H1 (cell line): Measurements from ENCODE around the gene RELN. TPM values are rescaled to one million over a fixed set of nuclear protein-coding genes. Genes with fewer than 3 reads are reported as not detected.

Experiments
- CTCF ChIA-PET: fragments of 300-600 bp; sonication (Branson Sonifier 250); formaldehyde crosslinking; loops from one replicate; lab custom pipeline; 2021; ENCODE audit not compliant: partially characterized antibody; lab: Charles Lee
- POLR2A ChIA-PET: fragments of 300-600 bp; sonication (Branson Sonifier 250); formaldehyde crosslinking; loops from one replicate; lab custom pipeline; 2021; ENCODE audit warnings: inconsistent platforms; ENCODE audit not compliant: partially characterized antibody; lab: Charles Lee
- DNase-seq, 2 experiments: peaks; one replicate each; pipeline versions ENCODE4 v3.0.0 to v3.0.0-alpha.2; 2010 to 2022; ENCODE audit warnings: low spot score in 2 of 2, low read depth in 1 of 2, mixed read lengths in 1 of 2
- FAIRE-seq: peaks from 2 replicates; lab custom pipeline; 2011; peaks lifted over from hg19 to GRCh38; lab: Jason Lieb, UNC
- H2AFZ ChIP-seq: 2 replicates; pipeline ENCODE4 v1.8.1; 2012; ENCODE audit warnings: low read length, inconsistent platforms
- H2AK5ac ChIP-seq: 2 replicates; pipeline ENCODE4 v1.6.1; 2013; ENCODE audit warnings: low read depth, low read length
- H2BK120ac ChIP-seq: replicated peaks from 2 replicates; pipeline ENCODE3; 2013; ENCODE audit warnings: low read depth, low read length, inconsistent platforms
- H2BK12ac ChIP-seq: 2 replicates; pipeline ENCODE4 v1.6.1; 2013; ENCODE audit warnings: low read depth, low read length
- H2BK15ac ChIP-seq: 2 replicates; pipeline ENCODE4 v1.6.1; 2013; ENCODE audit warnings: low read length
- H2BK20ac ChIP-seq: 2 replicates; pipeline ENCODE4 v1.6.1; 2013; ENCODE audit warnings: low read length
- H2BK5ac ChIP-seq: 2 replicates; pipeline ENCODE4 v1.6.1; 2013; ENCODE audit warnings: low read depth, low read length
- H3K14ac ChIP-seq: 2 replicates; pipeline ENCODE4 v1.6.1; 2013; ENCODE audit warnings: inconsistent platforms; ENCODE audit not compliant: insufficient read length
- H3K18ac ChIP-seq: 2 replicates; pipeline ENCODE4 v1.6.1; 2013; ENCODE audit warnings: low read length; ENCODE audit errors: extremely low read depth
- H3K23ac ChIP-seq: 2 replicates; pipeline ENCODE4 v1.6.1; 2013; ENCODE audit warnings: inconsistent platforms; ENCODE audit not compliant: insufficient read length
- H3K23me2 ChIP-seq: 2 replicates; pipeline ENCODE4 v1.6.1; 2013; ENCODE audit warnings: low read depth, low read length
- H3K27ac ChIP-seq: 2 replicates; pipeline ENCODE4 v1.6.1; 2011; ENCODE audit warnings: low read depth, low read length, inconsistent platforms
- H3K27me3 ChIP-seq, 4 experiments: replicated peaks in 1 of 4; 1 replicate in 1 of 4; 2 replicates in 3 of 4; pipeline versions ENCODE4 v1.6.1 to v1.8.1; 2011 to 2013; ENCODE audit warnings: low read length in 3 of 4, mild to moderate bottlenecking in 3 of 4, inconsistent platforms in 2 of 4, mixed read lengths in 2 of 4, moderate library complexity in 1 of 4; ENCODE audit not compliant: control insufficient read depth in 3 of 4, insufficient read depth in 3 of 4; ENCODE audit errors: extremely low read depth in 1 of 4
- H3K36me3 ChIP-seq, 4 experiments: 2 replicates each; pipeline versions ENCODE4 v1.6.1 to v1.8.1; 2011 to 2013; ENCODE audit warnings: mild to moderate bottlenecking in 4 of 4, low read length in 3 of 4, moderate library complexity in 2 of 4, control low read depth in 1 of 4, inconsistent platforms in 1 of 4; ENCODE audit not compliant: insufficient read depth in 4 of 4, control insufficient read depth in 2 of 4
- H3K4ac ChIP-seq: replicated peaks from 2 replicates; pipeline ENCODE3; 2013; ENCODE audit warnings: low read length, low read depth, mixed read lengths, inconsistent platforms; ENCODE audit not compliant: insufficient read length
- H3K4me1 ChIP-seq, 4 experiments: replicated peaks in 1 of 4; 1 replicate in 1 of 4; 2 replicates in 3 of 4; pipeline versions ENCODE4 v1.6.1 to v1.8.1; 2011 to 2013; ENCODE audit warnings: low read length in 3 of 4, inconsistent platforms in 2 of 4, mixed read lengths in 1 of 4; ENCODE audit not compliant: insufficient read depth in 4 of 4, control insufficient read depth in 3 of 4
- H3K4me2 ChIP-seq, 2 experiments: 2 replicates each; pipeline versions ENCODE4 v1.6.1 to v1.8.1; 2011 to 2013; ENCODE audit warnings: low read depth in 2 of 2, low read length in 2 of 2, control low read depth in 1 of 2, inconsistent platforms in 1 of 2, mild to moderate bottlenecking in 1 of 2; ENCODE audit not compliant: insufficient read depth in 1 of 2
- H3K4me3 ChIP-seq, 4 experiments: fragments of 200-600, 300-600 bp in 1 of 4; sonication (generic), shearing (Covaris generic), sonication (Bioruptor Twin) in 1 of 4; 2 replicates each; pipeline versions ENCODE4 v1.5.1 to v1.8.1; 2011 to 2016; ENCODE audit warnings: low read length in 4 of 4, low read depth in 3 of 4, control low read depth in 2 of 4, inconsistent platforms in 2 of 4, mild to moderate bottlenecking in 2 of 4, mixed read lengths in 1 of 4, moderate library complexity in 1 of 4; ENCODE audit not compliant: insufficient read depth in 2 of 4; ENCODE audit errors: extremely low read depth in 1 of 4
- H3K56ac ChIP-seq: replicated peaks from 2 replicates; pipeline ENCODE3; 2013; ENCODE audit warnings: low read depth, mild to moderate bottlenecking, mixed read lengths, low read length, inconsistent platforms; ENCODE audit not compliant: insufficient read length
- H3K79me1 ChIP-seq: 2 replicates; pipeline ENCODE4 v1.6.1; 2013; ENCODE audit warnings: low read depth, low read length, control low read depth
- H3K79me2 ChIP-seq, 2 experiments: 2 replicates each; pipeline versions ENCODE4 v1.6.1 to v1.8.1; 2012 to 2013; ENCODE audit warnings: low read length in 2 of 2, mild to moderate bottlenecking in 2 of 2, inconsistent platforms in 1 of 2; ENCODE audit not compliant: insufficient read depth in 2 of 2, control insufficient read depth in 1 of 2
- H3K9ac ChIP-seq, 4 experiments: replicated peaks in 1 of 4; 1 replicate in 1 of 4; 2 replicates in 3 of 4; pipeline versions ENCODE4 v1.6.1 to v1.8.1; 2011 to 2013; ENCODE audit warnings: low read depth in 3 of 4, low read length in 3 of 4, control low read depth in 2 of 4, mild to moderate bottlenecking in 2 of 4, moderate library complexity in 2 of 4, inconsistent platforms in 1 of 4; ENCODE audit errors: extremely low read depth in 1 of 4
- H3K9me3 ChIP-seq, 2 experiments: 2 replicates each; pipeline versions ENCODE4 v1.6.1 to v1.8.1; 2012 to 2013; ENCODE audit warnings: mild to moderate bottlenecking in 2 of 2, moderate library complexity in 2 of 2, control low read depth in 1 of 2, inconsistent platforms in 1 of 2, low read depth in 1 of 2, low read length in 1 of 2, mixed read lengths in 1 of 2; ENCODE audit not compliant: insufficient read depth in 2 of 2
- H4K20me1 ChIP-seq, 2 experiments: replicated peaks in 1 of 2; 2 replicates each; pipeline versions ENCODE3 to v1.8.1; 2011 to 2013; ENCODE audit warnings: inconsistent platforms in 2 of 2, low read length in 2 of 2, mild to moderate bottlenecking in 1 of 2; ENCODE audit not compliant: insufficient read depth in 2 of 2, control insufficient read depth in 1 of 2
- H4K5ac ChIP-seq: 2 replicates; pipeline ENCODE4 v1.6.1; 2013; ENCODE audit warnings: low read length, low read depth, mixed read lengths, inconsistent platforms; ENCODE audit not compliant: insufficient read length
- H4K8ac ChIP-seq: 2 replicates; pipeline ENCODE4 v1.8.0; 2013; ENCODE audit warnings: mild to moderate bottlenecking, moderate library complexity, low read length, inconsistent platforms; ENCODE audit not compliant: insufficient read depth; ENCODE audit errors: extremely low read depth
- H4K91ac ChIP-seq: replicated peaks from 2 replicates; pipeline ENCODE3; 2013; ENCODE audit warnings: low read length, mixed read lengths, inconsistent platforms; ENCODE audit not compliant: insufficient read length
- ASH2L ChIP-seq: fragments of 200-600, 300-600 bp; sonication (generic); IDR thresholded peaks from one replicate; pipeline ENCODE4 v1.7.1; 2017; ENCODE audit warnings: low read length
- EZH2 ChIP-seq: fragments of 200-600 bp; sonication (generic); IDR thresholded peaks from 2 replicates; pipeline ENCODE4 v1.7.1; 2012; ENCODE audit warnings: low read depth, mild to moderate bottlenecking, moderate library complexity, low read length, inconsistent platforms; ENCODE audit not compliant: severe bottlenecking
- JUN ChIP-seq: IDR thresholded peaks from 2 replicates; pipeline ENCODE4 v1.6.1; 2011; ENCODE audit warnings: low read depth, mild to moderate bottlenecking, improper control_type of control experiment, low read length
- SIX5 ChIP-seq: IDR thresholded peaks from 2 replicates; pipeline ENCODE4 v1.6.1; 2011; ENCODE audit warnings: mild to moderate bottlenecking, low read depth, low read length
- SUZ12 ChIP-seq: fragments of 200-600 bp; sonication (generic); IDR thresholded peaks from 2 replicates; pipeline ENCODE4 v1.6.1; 2012; ENCODE audit warnings: mild to moderate bottlenecking, inconsistent platforms, low read length, moderate library complexity, mixed read lengths
- TCF12 ChIP-seq: IDR thresholded peaks from 2 replicates; pipeline ENCODE4 v1.6.1; 2011; ENCODE audit warnings: low read depth, mild to moderate bottlenecking, low read length
- polyA plus RNA-seq, 7 experiments: library from polyadenylated mRNA; depleted of rRNA in 3 of 7; stranded (reverse) in 5 of 7; unstranded in 2 of 7; fragments of >200 nt in 5 of 7; fragments of 200-250 nt in 2 of 7; gene quantifications; 1 replicate in 5 of 7; 2 replicates in 1 of 7; 4 replicates in 1 of 7; pipeline versions ENCODE4 v1.2.1 to v1.2.3, GENCODE V29; 2011 to 2013; ENCODE audit warnings: missing spikeins in 2 of 7, mixed read lengths in 2 of 7
- total RNA-seq: library from RNA; stranded (reverse); fragmentation: NEBNext Ultra II Directional; extraction: Animal tissue kit (Norgen Biotek cat#: 25700); gene quantifications from 2 replicates; pipeline ENCODE4 v1.2.1, GENCODE V29; 2021

Gene RELN
- total and polyA plus RNA-seq, 2 of the 8 experiments (the other 6 are each of a cell fraction or from before 2014, with no cell fraction given): 0.03 to 0.07 TPM

DNA sequence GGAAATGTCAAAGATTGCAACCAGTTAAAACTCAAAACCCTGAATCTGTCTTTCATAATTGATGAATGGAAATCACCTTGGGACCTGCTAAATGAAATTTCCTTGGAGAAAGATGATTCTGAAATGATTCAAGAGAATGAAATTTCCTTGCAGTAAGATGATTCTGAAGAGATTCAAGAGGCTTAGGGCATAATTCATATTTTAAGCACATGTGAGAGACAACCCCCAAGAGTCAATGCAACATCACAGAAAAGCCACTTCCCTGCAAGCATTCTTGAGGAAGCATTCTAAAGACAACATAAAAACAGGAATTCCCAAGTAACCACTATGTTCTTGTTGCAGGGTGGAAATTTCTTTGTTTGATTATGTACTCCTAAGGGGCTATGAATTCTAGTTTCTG, 113.7 kb downstream of the RELN start:
- no peaks in the 10 kb centered on the region for H3K4me1 ChIP-seq
- H4K5ac ChIP-seq: no peak overlapping the region
- H3K14ac ChIP-seq: no peak overlapping the region
- H2BK20ac ChIP-seq: no peak overlapping the region
- H3K36me3 ChIP-seq: no peaks in the 10 kb centered on the region
- H4K91ac ChIP-seq: no peak overlapping the region
- no peak overlapping the region for H2BK12ac ChIP-seq
- no peak overlapping the region for H2BK5ac ChIP-seq
- H3K79me1 ChIP-seq: no peaks in the 10 kb centered on the region
- no peak overlapping the region for H3K9ac ChIP-seq
- DNase-seq (no peak), FAIRE-seq (no peak)
- no peaks in the 10 kb centered on the region for H4K20me1 ChIP-seq
- TF ChIP-seq JUN (no peak), ASH2L (no peak), TCF12 (no peak), EZH2 (no peak), SIX5 (no peak), SUZ12 (no peak)
- H3K23me2 ChIP-seq: no peaks in the 10 kb centered on the region; the same call in 1 of the 2 replicates
- no peak overlapping the region for H4K8ac ChIP-seq
- no peaks in the 10 kb centered on the region for H3K9me3 ChIP-seq
- no peak overlapping the region for H2AFZ ChIP-seq
- ChIA-PET POLR2A (no interaction called here), CTCF (no interaction called here)
- no peaks in the 10 kb centered on the region for H3K27me3 ChIP-seq
- no peak overlapping the region for H3K4me3 ChIP-seq
- no peak overlapping the region for H2AK5ac ChIP-seq
- H2BK15ac ChIP-seq: no peak overlapping the region
- no peaks in the 10 kb centered on the region for H3K79me2 ChIP-seq
- H3K18ac ChIP-seq: no peak overlapping the region
- H3K4ac ChIP-seq: no peak overlapping the region
- no peak overlapping the region for H3K56ac ChIP-seq
- no peak overlapping the region for H2BK120ac ChIP-seq
- no peak overlapping the region for H3K4me2 ChIP-seq
- no peak overlapping the region for H3K27ac ChIP-seq
- H3K23ac ChIP-seq: no peak overlapping the region
